RWPE1 (cell line): ENCODE data around the gene CLK4.

Experiments
- CTCF ChIA-PET: fragments of 350-600 bp; sonication (Branson Sonifier 250); formaldehyde crosslinking; extraction: SDS; loops from one replicate; lab custom pipeline; 2021; lab: Yijun Ruan, JAX
- POLR2A ChIA-PET: fragments of 400-600 bp; formaldehyde crosslinking; extraction: SDS; loops from one replicate; lab custom pipeline; 2020; ENCODE audit warnings: antibody characterized with exemption; ENCODE audit not compliant: low non-redundant PET; lab: Yijun Ruan, JAX
- DNase-seq: peaks from one replicate; pipeline ENCODE4 v3.0.0; 2012; ENCODE audit warnings: low spot score
- H3K27ac ChIP-seq: fragments of 450-650 bp; 2 replicates; pipeline ENCODE4 v1.5.1; 2017
- TF ChIP-seq, protein P1 (sequence below): fragments of 450-650 bp; conservative IDR thresholded peaks from 2 replicates; pipeline ENCODE4 v1.5.1; 2017; ENCODE audit warnings: low read depth, mild to moderate bottlenecking

The CLK4 gene

DNA sequence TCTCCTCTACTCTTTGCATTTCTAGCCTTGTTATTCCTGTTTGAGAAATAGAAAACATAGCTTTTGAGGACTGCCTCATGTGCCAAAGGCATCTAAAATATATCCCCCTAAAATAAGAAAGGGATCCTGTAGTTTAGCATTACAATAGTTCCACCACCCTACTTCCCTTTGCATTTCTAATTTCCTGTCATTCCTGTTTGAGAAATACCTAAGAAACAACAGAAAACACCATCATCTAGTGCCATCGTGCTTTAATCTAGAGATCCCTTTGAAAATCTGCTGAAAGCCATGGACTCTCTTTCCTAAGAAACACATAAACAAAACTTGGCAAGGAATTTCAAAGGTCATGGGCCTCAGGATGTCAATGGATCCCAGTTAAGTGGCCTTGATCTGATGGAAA, 7.5 kb downstream of the CLK4 start:
- POLR2A ChIA-PET, result no interaction called here

DNA sequence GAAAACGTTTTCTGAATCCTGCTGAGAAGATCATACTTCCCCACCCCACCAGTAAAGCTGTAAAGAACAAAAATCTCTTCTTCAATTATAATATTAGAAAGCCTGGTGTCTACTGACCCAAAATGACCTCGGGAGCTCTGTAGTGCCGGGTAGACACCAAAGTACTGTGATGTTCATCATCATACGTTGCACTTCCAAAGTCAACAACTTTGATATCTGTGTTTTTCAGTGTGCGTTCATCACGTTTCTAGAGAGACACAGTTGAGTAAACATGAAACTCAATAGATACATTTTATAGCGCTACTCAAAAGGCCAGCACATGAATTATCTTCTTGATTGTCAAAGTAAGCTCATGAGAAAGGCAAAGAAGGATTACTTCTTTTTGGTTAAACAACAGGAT, 14.6 kb downstream of the CLK4 start:
- no peak overlapping the region for H3K27ac ChIP-seq
- DNase-seq, result no peak
- ChIA-PET CTCF (interaction anchor here (0.6 to 1.4 kb wide), 2 partner anchors 12 to 65 kb away, joined by 3 to 4 read pairs; no protein-coding TSS in a partner anchor), POLR2A (no interaction called here)
- TF ChIP-seq, protein P1, sequence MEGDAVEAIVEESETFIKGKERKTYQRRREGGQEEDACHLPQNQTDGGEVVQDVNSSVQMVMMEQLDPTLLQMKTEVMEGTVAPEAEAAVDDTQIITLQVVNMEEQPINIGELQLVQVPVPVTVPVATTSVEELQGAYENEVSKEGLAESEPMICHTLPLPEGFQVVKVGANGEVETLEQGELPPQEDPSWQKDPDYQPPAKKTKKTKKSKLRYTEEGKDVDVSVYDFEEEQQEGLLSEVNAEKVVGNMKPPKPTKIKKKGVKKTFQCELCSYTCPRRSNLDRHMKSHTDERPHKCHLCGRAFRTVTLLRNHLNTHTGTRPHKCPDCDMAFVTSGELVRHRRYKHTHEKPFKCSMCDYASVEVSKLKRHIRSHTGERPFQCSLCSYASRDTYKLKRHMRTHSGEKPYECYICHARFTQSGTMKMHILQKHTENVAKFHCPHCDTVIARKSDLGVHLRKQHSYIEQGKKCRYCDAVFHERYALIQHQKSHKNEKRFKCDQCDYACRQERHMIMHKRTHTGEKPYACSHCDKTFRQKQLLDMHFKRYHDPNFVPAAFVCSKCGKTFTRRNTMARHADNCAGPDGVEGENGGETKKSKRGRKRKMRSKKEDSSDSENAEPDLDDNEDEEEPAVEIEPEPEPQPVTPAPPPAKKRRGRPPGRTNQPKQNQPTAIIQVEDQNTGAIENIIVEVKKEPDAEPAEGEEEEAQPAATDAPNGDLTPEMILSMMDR, result no peak

More for the DNA sequence above, 7.5 kb downstream of the CLK4 start:
- CTCF ChIA-PET, result interaction anchor here (0.6 kb wide), 1 partner anchor 1004 kb away, joined by 4 read pairs; no protein-coding TSS in a partner anchor
- TF ChIP-seq, protein P1, result no peak
- no peak for DNase-seq
- H3K27ac ChIP-seq, result no peak overlapping the region

DNA sequence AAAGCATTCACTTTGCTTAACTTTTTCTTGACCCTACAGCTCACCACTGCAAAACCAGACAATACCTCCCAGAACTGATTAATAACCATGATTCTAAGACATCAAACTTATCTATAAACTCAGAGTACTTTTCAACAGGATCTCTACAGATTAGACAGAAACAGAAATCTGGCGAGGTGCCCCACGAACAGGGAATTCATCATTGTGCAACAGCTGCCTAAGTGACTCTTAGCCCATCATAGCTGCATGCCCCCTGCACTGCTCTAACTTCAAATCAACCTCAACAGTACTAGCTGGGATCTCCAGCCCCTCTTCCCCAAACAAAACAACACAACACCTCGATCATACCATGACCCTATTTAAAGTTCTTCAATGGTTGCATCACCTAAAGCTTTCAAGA, 20.6 kb downstream of the CLK4 start:
- ChIA-PET CTCF (interaction anchor here (0.7 to 0.8 kb wide), 2 partner anchors 10 to 16 kb away, joined by 3 read pairs; partner anchors contain the start of gene COL23A1), POLR2A (no interaction called here)
- TF ChIP-seq, protein P1, result no peak
- H3K27ac ChIP-seq, result no peak overlapping the region
- no peak for DNase-seq

DNA sequence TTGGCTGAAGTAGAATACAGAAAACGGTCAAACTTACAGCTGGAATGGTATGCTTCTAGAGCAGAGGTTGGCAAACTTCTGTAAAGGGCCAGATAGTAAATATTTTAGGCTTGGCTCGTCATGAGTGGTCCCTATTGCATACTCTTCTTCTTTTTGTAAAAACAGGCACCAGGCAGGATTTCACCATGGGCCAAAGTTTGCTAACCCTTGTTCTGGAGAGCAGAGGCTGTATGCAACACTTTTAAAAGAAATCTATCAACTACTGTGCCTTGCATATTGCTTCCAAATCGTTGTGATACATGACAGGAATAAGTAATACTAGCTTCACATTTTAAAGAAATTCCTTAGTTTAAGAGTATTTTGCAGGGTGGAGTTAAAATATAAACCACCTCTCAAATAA, 21.1 kb downstream of the CLK4 start:
- TF ChIP-seq, protein P1, result no peak
- POLR2A ChIA-PET, result no interaction called here
- H3K27ac ChIP-seq, result no peak overlapping the region
- CTCF ChIA-PET, result interaction anchor here (0.5 to 0.8 kb wide), 2 partner anchors 16 to 18 kb away, joined by 3 to 5 read pairs; partner anchors contain the start of gene COL23A1
- no peak for DNase-seq

DNA sequence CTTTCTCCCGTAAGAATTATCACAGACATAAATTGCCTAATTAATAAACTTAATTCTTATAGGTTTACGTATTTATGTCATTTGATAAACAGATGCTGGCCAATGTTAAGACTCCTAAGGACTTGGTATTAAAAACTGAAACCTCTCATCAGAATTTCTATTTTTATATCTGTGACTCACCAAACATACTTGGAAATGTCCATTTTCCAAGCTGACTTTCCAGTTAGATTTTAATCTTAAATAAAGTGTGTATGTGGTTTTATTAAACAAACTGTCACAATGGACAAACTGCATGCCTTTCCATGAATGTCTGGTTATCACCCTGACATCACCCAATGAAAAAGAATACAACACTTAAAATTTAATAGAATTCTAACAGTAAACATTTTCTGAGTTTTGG, 24.1 kb downstream of the CLK4 start:
- POLR2A ChIA-PET, result no interaction called here
- no peak for DNase-seq
- TF ChIP-seq, protein P1, result no peak
- no peak overlapping the region for H3K27ac ChIP-seq
- CTCF ChIA-PET, result interaction anchor here (0.6 kb wide), 1 partner anchor 1877 kb away, joined by 3 read pairs; no protein-coding TSS in a partner anchor

DNA sequence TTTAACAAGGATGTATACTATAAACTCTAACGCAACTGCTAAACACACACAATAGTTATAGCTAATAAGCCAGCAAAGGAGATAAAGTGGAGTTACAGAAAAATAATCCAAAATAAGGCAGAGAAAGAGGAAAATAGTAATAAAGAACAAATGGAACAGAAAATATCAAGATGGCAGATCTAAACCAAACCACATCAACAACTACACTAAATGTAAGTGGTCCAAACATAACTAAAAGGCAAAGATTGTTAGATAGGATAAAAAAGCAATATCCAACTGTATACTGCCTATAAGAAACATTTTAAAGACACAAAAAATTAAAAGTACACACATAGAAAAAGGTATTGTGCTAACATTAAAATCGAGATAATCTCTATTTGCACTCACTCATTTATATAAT, 31.1 kb downstream of the CLK4 start:
- POLR2A ChIA-PET, result no interaction called here
- TF ChIP-seq, protein P1, result no peak
- no peak overlapping the region for H3K27ac ChIP-seq
- CTCF ChIA-PET, result interaction anchor here (0.7 kb wide), 1 partner anchor 12 kb away, joined by 3 read pairs; no protein-coding TSS in a partner anchor
- DNase-seq, result no peak
